Heart left ventricle (tissue), 13 donors: ENCODE measurements around the gene DEPP1.

Source experiments
- POLR2A ChIP-seq, 2 donors: fragments of 450-650 bp; IDR thresholded peaks; one replicate each; pipeline ENCODE4 v1.6.1; 2017; ENCODE audit warnings: antibody characterized with exemption in 2 of 2, mild to moderate bottlenecking in 2 of 2, moderate library complexity in 2 of 2
- TF ChIP-seq, protein P1 (sequence below), 12 donors: fragments of 200-600 bp; sonication (generic) in 4 of 12; IDR thresholded peaks; one replicate each; pipeline versions ENCODE4 v1.5.0 to v1.8.0; 2018 to 2022; ENCODE audit warnings: antibody characterized with exemption in 12 of 12, mild to moderate bottlenecking in 5 of 12
- donor health status: ischemic (EF 13 %, LVEDD 7.1; RV severe dilation, severe dysfunction).
- donor health status: DM: no; HTN: yes; CAD: no.
- donor health status: DM: no; HTN: no; CAD: no.
- donor health status: ischemic (EF 25% LVEDD 6.9; RV normal size, moderate dysfunction).
- donor health status: ischemic (EF 25% LVEDD 5.7; RV mildly dilated, moderate dysfunction).
- donor health status: ischemic (EF 35%, LVEDD 5.7; RV mildly dilated, moderate dysfunction).
- donor health status: nonischemic (EF 11% LVEDD 7.7; RV severe dilation, severe dysfunction).
- donor health status: DM: yes; HTN: yes; CAD: no.
- donor health status: PGD.
- donor health status: ischemic (EF 29% LVEDD 5.4; RV normal size, mild dysfunction).
- donor health status: nonischemic (EF 23%, LVEDD 6.1; RV moderate dilation, normal function).

- TF ChIP-seq POLR2A (IDR thresholded peaks at IDR 0.05) = no peak
- TF ChIP-seq, protein P1, sequence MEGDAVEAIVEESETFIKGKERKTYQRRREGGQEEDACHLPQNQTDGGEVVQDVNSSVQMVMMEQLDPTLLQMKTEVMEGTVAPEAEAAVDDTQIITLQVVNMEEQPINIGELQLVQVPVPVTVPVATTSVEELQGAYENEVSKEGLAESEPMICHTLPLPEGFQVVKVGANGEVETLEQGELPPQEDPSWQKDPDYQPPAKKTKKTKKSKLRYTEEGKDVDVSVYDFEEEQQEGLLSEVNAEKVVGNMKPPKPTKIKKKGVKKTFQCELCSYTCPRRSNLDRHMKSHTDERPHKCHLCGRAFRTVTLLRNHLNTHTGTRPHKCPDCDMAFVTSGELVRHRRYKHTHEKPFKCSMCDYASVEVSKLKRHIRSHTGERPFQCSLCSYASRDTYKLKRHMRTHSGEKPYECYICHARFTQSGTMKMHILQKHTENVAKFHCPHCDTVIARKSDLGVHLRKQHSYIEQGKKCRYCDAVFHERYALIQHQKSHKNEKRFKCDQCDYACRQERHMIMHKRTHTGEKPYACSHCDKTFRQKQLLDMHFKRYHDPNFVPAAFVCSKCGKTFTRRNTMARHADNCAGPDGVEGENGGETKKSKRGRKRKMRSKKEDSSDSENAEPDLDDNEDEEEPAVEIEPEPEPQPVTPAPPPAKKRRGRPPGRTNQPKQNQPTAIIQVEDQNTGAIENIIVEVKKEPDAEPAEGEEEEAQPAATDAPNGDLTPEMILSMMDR (IDR thresholded peaks at IDR 0.05) = no peak
Measured at GRCh38 chr10:44944354-44944753, 34.3 kb downstream of the DEPP1 start.
